Mucosa of gallbladder (tissue), 1 donor: ENCODE measurements around the gene KRTAP13-1. TPM values are rescaled to one million over a fixed set of nuclear protein-coding genes. Genes with fewer than 3 reads are reported as not detected.

ENCODE experiments used
- DNase-seq: peaks from one replicate; pipeline ENCODE4 v3.0.0-alpha.2; 2020; ENCODE audit warnings: low spot score
- total RNA-seq: library from RNA; stranded (reverse); gene quantifications from one replicate; pipeline ENCODE4 v1.2.1, GENCODE V29; 2021
- donor health status: DM: no; HTN: no; CAD: no.

The KRTAP13-1 gene, protein sequence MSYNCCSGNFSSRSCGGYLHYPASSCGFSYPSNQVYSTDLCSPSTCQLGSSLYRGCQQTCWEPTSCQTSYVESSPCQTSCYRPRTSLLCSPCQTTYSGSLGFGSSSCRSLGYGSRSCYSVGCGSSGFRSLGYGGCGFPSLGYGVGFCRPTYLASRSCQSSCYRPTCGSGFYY
- not detected for total RNA-seq

DNA sequence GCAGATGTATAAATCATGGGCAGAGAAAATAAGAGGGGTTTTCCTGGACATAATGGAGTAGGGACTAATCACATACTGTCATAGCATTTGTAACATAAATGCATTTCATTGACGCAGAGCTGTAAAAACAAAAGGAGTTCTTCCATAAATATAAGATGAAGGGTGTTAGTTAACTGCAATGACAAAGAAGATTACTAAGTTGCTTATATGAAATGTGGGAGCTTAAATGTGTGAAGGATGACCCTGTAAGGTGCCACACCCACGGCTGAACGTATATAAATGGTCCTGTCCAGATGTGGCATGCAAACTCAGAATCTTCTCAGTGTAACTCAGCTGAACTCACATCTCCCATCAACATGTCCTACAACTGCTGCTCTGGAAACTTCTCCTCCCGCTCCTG is at the start of gene KRTAP13-1:
Gene KRTAP13-1 (plus strand): TSS at position 301 of the 400 bp plus-strand sequence. CDS start 56 bp downstream, at position 357.
- DNase-seq, result no peak

DNA sequence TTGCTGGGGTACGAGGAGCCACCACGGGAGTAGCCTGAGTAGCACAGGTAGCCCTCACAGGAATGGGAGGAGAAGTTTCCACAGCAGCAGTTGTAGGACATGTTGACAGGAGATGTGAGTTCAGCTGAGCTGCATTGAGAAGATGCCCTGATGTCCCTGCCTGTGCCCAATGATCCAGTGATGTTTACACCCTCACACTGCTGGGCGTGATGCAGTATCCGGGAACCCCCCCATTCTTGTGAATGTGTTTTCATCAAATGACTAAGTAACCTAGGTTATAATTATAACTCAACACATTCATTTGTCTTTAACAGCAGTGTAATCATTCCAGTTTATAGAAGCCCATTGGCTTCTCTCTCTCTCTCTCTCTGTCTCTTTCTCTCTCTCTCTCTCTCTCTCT is 47.3 kb upstream of the KRTAP13-1 start, which contains the start of gene KRTAP23-1:
Gene KRTAP23-1 (minus strand): TSS at position 101 of the 400 bp plus-strand sequence. CDS start 0 bp downstream, at position 101.
- DNase-seq, result no peak

DNA sequence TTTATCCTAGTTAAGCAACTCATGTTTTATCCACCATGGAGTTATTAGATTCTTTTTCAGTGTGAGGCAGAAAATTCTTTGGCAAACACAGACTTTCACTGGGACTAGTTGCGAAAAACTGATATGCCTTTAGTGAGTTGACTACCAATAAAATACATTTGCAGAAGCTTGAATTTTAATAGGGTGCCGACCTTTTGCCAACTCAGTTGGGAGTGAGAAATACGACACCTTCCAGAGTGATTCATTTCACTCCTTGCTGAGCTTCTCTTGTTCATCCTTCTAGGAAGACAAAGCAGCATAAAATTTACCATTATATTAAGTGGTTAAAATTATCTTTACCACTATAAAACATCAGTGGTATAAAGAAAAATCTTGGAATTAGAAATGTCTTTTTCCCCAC is 46.3 kb upstream of the KRTAP13-1 start:
- no peak for DNase-seq

DNA sequence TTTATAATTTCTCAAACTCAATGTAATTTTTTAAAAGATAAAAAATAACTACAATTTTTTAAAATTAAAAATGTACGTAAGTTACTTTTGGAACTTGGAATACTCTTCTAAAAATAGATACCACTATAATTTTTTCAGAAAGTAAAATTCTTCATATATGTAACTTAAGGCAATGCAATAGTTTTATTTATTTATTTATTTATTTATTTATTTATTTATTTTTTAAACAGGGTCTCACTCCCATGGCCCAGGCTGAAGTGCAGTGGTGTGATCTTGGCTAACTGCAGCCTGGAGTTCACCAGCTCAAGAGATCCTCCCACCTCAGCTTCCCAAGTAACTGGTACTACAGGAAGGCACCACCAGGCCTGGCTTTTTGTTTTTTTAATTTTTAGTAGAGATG is 44.3 kb upstream of the KRTAP13-1 start:
- DNase-seq, result no peak

DNA sequence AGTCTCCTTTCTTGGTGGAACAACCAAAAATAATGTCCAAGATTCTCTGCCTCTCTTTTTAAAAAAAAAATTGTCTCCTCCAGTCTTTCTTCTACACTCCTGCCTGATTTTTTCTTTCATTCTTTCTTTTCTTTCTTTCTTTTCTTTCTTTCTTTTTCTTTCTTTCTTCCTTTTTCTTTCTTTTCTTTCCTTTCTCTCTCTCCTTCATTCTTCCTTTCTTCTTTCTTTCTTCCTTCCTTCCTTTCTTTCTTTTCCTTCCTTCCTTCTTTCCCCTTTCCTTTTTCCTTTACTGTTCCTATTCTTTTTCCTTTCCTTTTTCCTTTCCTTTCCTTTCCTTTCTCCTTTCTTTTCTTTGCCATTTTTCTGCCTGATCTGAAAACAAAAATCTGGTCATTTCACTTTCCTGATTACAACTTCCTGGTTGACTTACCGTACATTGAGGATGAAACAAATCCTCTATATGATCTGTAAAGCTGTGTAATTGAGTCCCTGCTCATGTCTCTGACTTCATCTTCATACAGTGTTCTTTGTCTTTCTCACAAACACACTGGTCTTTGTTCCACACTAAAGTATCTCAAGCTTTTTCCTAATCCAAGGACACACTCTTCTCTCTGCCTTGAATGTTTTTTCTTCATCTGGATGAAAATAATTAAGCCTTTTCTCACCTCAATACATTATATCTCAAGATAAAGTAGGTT is 41.4 kb upstream of the KRTAP13-1 start:
- DNase-seq, result no peak

DNA sequence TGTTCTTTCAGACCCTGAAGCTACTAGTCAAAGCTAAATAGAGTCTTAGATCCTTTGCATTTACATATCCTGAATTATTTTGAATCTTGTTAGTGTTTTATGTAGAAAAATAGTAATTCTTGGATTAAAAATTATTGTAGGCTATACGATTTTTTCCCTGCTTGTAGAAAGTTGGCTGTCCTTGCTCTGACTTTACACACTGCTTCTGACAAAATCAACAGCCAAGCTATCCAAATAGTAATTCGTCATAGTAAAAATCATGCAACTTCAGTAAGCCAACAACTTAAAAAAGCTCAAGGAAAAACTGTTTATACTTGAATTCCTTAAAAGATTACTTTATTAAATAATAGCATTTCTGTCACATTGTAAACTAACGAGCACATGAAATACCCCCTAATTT is 39.9 kb upstream of the KRTAP13-1 start:
- no peak for DNase-seq

DNA sequence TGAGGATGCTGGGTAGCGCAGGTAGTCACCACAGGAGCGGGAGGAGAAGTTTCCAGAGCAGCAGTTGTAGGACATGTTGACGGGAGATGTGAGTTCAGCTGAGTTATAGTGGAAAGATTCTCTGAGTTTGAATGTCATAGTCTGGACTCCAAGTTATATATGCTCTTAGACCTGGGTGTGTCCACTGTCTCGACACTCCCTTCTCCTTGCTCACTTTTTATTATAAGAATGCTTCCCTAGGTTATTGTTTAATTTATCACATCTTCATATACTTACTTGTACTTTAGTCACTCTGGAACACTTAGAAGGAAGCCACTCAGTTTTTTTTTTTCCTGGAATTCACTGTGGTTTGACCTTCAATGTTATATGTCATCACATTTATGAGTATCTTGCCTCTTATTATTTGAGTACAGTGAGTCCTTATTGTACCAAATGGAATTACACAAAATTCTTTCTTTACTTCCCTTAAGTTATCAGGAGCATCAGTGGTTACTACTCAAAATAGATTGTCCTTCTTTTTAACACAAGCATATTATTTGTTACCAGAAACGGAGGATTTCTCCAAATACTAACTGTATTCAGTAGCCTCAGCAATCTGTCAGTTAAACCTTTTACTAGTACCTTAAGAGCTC is 23.6 kb upstream of the KRTAP13-1 start, which contains the start of gene KRTAP13-2:
Gene KRTAP13-2 (minus strand): TSS at position 133 of the 632 bp plus-strand sequence. CDS start 58 bp downstream, at position 75.
- DNase-seq, result no peak

DNA sequence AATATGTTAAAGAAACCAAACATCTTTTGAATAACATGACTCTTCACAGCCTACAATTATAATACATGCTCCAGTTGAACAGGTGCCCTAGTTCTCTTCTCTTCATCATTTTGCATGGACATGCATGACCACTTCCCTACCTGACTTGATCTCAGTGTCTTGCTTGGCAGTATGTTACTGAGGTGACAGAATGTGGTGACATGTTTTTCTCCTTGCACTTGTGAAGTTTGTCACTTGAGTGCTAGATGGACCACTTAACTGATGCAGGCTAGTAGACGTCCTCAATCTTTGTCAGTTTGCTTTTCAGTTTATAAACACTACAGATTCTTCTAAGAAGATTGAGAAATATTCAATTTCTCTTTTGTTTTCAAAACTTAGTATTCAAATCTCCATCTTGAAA is 13.6 kb upstream of the KRTAP13-1 start:
- DNase-seq, result no peak

DNA sequence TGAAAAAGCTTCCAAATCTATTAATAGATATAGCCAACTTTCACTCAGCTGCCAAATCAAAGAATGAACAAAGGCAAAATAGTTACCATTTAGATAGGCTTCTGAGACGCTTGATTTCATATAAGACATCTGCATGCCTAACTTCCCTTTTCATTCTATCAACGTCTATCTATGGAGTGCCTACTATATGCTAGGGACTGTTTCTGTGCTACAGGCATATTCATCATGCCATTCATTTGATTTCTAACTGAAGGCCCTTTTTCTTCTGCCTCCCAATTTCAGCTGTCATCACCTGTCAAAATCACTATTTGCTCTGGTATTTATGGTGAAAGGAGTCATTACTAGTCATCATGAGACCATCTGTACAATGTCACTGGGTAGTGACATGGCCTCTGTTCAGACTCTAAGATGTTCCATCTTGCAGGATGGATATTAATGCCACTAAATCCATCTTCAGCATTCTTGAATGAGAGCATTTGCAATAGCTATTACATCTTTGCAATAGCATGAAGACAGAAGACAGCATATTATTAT is 4.3 kb upstream of the KRTAP13-1 start:
- no peak for DNase-seq

DNA sequence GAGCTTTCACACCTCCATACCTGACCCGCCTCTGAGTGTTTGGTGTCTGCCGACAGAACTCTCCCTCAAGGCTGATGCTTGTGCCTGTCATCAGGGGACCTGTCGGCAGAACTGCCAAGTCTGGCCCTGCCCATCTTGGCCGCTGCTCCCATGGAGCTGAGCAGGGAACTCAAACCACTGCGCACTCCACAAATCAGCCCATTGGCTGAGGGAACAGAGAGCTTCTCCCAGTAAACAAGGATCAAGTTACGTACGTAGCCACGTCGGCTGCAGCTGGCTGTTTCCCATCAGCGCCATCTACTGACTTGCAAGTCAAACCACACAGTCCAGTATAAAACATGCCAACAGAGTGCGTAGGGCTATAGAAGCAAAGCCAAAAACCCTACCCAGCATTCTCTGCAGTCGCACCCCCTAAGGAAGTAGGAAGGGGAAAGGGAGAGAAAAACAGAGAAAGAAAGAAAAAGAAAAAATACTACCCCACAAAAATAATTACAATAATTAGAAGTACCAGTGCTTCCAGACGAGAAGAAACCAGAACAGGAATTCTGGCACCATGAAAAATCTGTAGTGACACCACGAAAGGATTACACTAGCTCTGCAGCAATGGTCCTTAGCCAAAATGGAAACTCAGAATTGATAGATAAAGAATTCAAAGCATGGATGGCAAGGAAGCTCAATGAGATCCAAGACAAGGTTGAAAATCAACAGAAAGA is 13.1 kb downstream of the KRTAP13-1 start:
- no peak for DNase-seq

DNA sequence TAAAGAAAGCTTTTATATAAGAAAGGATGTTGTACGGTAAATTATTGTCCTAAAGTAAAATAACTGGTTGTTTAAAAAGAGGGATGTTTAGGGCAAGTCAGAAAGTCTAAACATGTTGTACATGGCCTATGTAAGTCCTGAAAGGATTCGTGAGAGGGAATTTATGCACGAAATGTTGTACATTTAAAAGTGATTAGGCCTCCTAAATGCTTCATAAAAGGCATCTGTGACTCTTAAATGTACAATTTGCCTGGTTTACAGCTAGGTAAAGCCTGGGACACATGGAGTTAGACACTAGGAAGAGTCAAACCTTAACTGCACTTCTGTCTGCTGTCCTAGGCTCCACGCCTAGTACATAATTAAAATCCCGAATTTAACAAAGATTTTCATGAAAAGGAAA is 20.2 kb downstream of the KRTAP13-1 start:
- no peak for DNase-seq

DNA sequence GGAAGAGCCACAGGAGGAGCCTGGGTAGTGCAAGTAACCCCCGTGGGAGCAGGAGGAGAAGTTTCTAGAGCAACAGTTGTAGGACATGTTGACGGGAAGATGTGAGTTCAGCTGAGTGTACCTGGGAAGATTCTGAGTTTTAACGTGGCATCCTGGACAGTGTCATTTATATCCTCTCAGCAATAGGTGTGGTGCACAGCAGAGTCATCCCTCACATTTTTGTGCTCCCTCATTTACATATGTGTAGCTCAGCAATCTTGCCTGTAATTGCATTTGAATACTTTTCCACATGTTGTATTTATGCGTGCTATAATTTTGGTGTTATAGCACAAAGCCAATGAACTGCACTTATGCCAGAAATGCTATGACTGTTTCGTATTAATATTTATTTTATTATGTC is 30.0 kb downstream of the KRTAP13-1 start, which contains the start of gene KRTAP13-3:
Gene KRTAP13-3 (minus strand): TSS at position 101 of the 400 bp plus-strand sequence. CDS start 14 bp downstream, at position 87.
- DNase-seq, result no peak

DNA sequence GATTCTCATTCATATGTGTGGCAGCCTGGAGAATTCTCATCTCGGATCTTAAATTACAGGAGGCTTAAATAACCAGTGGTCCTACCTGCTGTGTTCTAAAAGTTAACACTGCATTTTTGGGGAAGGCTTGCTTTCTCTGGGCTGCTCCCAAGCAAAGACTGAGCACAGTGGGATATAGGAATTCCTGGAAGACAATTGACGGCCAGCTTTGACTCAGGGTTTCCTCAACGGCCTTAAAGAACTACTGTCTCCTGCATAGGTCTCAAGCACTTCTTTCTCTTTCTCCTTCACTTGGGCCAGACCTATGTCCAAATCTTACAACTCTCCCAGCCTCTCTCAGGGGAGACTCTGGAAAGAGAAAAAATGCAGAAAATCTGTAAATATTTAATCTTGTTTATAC is 30.9 kb downstream of the KRTAP13-1 start:
- no peak for DNase-seq

DNA sequence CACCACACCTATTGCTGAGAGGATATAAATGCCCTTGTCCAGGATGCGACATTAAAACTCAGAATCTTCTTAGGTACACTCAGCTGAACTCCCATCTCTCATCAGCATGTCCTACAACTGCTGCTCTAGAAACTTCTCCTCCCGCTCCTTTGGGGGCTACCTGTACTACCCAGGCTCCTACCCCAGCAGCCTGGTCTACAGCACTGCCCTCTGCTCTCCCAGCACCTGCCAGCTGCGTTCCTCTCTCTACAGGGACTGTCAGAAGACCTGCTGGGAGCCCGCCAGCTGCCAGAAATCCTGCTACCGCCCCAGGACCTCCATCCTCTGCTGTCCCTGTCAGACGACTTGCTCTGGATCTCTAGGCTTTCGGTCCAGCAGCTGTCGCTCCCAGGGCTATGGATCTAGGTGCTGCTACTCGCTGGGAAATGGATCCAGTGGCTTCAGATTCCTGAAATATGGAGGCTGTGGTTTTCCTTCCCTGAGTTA is 34.4 kb downstream of the KRTAP13-1 start, which contains the start of gene KRTAP13-4:
Gene KRTAP13-4 (plus strand): TSS at position 51 of the 486 bp plus-strand sequence. CDS start 56 bp downstream, at position 107.
- no peak for DNase-seq

DNA sequence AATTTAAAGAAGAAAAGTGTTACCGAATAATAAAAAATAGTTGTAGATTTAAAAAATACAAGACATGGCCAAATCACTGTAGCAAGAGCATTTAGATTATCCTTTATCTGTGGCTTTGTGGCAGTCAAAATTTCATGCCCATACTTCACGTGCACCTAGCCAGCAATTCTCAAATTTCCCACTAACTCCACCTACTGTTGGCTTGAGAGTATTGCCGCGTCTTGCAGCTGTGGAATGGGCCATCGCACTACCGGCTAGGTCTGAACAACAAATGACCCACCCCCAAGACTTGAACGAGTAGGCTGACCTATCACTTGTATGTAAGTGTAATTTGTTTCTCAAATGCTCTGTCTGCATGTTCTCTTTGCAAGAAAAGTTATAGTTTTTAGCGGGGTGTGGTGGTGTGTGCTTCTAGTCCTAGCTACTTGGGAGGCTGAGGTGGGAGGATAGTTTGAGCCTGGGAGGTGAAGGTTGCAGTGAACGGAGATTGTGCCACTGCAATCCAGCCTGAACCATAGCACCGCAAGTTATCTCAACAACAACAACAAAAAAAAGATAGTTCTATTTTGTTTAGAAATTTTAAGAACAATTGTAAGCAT is 38.3 kb downstream of the KRTAP13-1 start:
- no peak for DNase-seq

DNA sequence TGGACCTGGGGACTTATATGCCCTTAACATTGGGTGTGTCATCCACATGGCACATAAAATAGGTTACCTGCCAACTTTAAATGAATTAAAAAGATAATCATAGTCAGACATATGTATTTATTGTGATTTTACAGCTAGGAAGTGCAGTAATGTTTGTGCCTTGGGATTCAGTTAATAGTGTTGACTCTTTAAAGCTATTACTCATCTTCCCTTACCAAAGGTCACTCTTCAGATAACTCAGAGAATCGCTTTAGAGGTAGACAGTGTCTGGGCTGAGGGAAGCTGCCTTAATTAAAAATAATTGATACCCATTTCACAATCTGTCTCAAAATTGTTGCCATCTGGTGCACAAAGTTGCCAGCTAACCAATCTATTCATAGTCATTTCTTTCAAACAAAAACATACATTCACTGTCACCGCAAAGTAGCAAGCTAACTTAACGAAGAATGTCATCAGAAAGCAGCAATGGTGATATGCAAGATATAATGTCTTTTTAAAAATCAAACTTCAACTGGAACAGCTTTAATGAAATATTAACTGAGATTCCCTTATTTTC is 41.3 kb downstream of the KRTAP13-1 start:
- DNase-seq, result no peak

DNA sequence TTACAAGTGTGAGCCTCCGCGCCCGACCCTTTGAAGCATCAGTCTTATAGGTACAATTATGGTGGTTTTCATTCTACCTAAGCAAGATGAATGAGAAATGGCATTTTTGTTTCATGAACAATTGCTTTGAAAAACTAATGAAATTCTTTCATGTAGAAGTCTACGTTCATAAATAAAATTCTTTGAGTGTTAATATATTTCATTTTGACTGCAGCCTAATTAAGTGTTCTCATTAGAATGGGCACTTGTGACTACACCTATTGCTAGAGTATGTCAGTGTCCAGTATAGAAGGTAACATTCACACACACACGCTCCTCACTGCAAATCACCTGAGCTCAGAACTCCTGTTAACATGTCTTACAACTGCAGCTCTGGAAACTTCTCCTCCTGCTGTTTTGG is 44.1 kb downstream of the KRTAP13-1 start, which contains the start of gene KRTAP15-1:
Gene KRTAP15-1 (plus strand): TSS at position 301 of the 400 bp plus-strand sequence. CDS start 53 bp downstream, at position 354.
- DNase-seq, result no peak

DNA sequence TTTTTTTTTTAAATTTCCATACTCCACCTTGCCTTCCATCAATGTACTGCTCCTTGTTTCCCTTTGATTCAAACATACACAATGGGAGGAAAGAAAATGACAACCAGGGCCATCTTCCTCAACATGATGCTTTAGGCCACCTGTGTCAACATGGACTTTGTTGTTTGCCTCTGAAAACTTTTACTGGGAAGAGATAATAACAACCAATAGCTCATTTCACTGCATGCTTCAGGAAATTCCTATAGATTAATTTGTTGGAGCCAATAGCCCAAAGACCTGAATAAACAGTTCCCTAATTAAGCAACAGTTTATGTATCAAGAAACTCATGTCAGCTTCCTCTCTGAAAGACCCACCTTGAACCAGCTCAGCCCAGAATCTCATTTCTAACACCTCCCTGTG is 47.4 kb downstream of the KRTAP13-1 start:
- no peak for DNase-seq

DNA sequence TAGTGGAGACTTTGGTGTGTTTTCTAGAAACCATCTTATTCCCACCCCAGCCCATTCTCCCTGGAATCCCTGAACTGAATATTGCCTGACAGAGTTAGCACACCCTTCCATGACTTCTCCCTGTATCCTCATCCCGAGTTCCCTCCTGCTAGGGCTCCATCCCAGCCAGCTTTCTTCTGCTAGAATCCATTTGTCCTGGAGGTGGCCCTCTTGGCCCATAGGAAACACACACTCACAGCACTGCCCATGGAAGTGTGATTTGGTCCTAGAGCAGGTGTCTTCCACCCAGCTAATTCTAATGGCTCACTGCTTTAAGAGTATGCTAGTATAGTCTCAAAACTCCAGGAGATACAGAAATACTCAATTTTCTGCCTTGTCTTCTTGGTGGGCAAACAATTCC is 48.4 kb downstream of the KRTAP13-1 start:
- no peak for DNase-seq
